ENCODE data around the gene SRC.

Gene SRC

DNA sequence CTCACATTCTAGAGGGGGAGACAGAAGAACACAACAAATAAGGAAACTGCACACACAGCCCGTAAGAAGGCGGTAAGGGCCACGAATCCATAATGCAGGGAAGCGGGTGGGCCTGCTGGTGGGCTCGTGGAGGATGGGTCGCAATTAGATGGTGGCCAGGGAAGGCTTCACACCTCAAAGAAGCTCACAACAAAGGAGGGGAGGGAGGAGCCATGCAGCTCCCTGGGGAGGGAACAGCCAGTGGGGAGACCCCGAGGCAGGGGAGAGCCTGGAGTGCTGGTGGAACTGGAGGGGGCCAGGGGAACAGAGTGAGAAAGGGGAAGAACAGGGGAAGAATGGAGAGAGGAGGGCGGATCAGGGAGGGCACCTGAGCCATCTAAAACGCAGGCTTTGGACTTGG lies 13.4 kb downstream of the SRC start:
- Histone ChIP-seq H3K36me3 (no peaks in the 10 kb centered on the region), H3K4me1 (ENCODE audit: control insufficient read depth in 1 of 2, insufficient read depth in 1 of 2, low read depth in 1 of 2, low read length in 1 of 2) (peaks cover 23 to 24% of the 10 kb centered on the region in 2 experiments), H3K27ac (no peak overlapping the region)

DNA sequence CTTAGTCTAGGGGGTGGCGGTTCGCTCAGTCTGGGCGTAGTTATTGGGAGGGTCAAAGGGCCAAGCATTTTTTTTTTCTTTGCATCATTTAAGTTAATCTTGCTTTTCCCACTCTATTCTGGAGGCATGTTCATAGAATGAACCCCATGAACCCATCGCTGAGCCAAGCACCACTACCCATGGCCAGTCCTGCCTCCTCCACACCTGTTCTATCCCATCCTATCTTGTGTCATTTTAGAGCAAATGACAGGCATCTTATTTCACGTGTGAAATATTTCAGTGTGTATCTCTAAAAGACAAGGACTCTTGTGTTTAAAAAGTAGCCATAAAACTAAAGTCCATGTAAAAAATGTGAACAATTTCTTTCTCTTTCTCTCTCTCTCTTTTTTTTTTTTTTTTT lies 13.9 kb downstream of the SRC start:
- Histone ChIP-seq H3K4me1 (ENCODE audit: control insufficient read depth in 1 of 2, insufficient read depth in 1 of 2, low read depth in 1 of 2, low read length in 1 of 2) (peaks cover 23 to 24% of the 10 kb centered on the region in 2 experiments), H3K36me3 (no peaks in the 10 kb centered on the region), H3K4me3 (ENCODE audit: low read depth in 1 of 2, low read length in 1 of 2) (no peak overlapping the region), H3K9me3 (no peaks in the 10 kb centered on the region), H3K27me3 (peaks cover 20% of the 10 kb centered on the region), H3K27ac (no peak overlapping the region)
- TF ChIP-seq, protein P1, sequence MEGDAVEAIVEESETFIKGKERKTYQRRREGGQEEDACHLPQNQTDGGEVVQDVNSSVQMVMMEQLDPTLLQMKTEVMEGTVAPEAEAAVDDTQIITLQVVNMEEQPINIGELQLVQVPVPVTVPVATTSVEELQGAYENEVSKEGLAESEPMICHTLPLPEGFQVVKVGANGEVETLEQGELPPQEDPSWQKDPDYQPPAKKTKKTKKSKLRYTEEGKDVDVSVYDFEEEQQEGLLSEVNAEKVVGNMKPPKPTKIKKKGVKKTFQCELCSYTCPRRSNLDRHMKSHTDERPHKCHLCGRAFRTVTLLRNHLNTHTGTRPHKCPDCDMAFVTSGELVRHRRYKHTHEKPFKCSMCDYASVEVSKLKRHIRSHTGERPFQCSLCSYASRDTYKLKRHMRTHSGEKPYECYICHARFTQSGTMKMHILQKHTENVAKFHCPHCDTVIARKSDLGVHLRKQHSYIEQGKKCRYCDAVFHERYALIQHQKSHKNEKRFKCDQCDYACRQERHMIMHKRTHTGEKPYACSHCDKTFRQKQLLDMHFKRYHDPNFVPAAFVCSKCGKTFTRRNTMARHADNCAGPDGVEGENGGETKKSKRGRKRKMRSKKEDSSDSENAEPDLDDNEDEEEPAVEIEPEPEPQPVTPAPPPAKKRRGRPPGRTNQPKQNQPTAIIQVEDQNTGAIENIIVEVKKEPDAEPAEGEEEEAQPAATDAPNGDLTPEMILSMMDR (IDR thresholded peaks at IDR 0.05), result no peak

More for the DNA sequence above, 13.4 kb downstream of the SRC start:
- H3K9me3 ChIP-seq, result no peaks in the 10 kb centered on the region
- H3K4me3 ChIP-seq (ENCODE audit: low read depth in 1 of 2, low read length in 1 of 2), result no peak overlapping the region
- H3K27me3 ChIP-seq, result peaks cover 25% of the 10 kb centered on the region
- TF ChIP-seq, protein P1 (IDR thresholded peaks at IDR 0.05), result no peak

DNA sequence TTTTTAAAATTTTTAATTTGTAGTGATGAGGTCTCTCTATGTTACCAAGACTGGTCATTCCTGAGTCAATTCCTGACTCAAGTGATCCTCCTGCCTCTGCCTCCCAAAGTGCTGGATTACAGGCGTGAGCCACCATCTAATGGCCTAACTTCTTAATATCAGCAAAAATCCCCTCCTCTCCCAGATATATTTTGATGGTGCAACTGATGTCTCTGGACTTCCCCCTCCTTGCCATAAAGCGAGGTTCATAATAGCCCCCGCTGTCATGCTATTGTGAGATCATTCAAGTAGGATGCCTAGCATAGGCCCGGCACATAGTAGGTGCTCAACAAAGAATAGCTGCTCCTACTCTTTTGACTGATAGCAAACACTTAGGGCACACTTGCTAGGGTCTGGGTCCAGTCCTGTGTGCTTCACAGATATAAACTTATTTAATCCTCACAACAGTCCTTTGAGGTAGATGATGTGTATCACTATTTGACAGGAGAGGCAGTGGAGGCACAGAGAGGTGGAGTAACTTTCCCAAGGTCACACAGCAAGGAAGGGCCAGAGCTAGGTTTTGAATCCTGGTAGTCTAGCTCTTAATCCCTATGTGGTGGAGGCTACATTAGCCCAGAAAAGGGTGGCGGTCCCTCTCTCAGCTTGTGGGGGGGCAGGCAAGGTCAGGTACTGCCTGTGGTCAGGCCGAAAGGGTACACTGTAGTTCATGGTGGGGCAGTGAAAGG lies 14.6 kb downstream of the SRC start:
- Histone ChIP-seq H3K27me3 (peaks cover 15% of the 10 kb centered on the region), H3K4me1 (ENCODE audit: control insufficient read depth in 1 of 2, insufficient read depth in 1 of 2, low read depth in 1 of 2, low read length in 1 of 2) (peaks cover 24 to 25% of the 10 kb centered on the region in 2 experiments), H3K36me3 (no peaks in the 10 kb centered on the region), H3K9me3 (no peaks in the 10 kb centered on the region), H3K4me3 (ENCODE audit: low read depth in 1 of 2, low read length in 1 of 2) (no peak overlapping the region), H3K27ac (no peak overlapping the region)
- TF ChIP-seq, protein P1 (IDR thresholded peaks at IDR 0.05), result no peak

DNA sequence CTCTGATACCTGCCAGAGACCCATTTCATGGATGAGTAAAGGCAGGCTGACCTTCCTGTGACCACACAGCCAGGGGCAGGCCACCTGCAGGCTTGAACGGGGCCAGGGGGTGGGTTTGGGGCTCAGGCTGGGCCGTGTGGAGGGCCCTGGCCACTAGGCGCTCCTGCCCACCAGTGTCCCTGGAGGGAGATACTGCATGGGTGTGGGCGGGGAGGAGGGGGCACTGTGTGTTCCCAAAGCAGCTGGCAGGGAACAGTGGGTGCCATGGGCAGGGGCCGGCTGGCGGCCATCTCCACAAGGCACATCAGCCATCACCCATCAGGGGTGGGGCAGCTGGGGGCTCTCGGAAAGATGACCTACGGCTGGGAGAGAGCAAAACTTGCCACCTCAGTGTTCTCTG lies 15.4 kb downstream of the SRC start:
- H3K9me3 ChIP-seq, result no peaks in the 10 kb centered on the region
- peaks cover 24 to 27% of the 10 kb centered on the region in 2 experiments for H3K4me1 ChIP-seq (ENCODE audit: control insufficient read depth in 1 of 2, insufficient read depth in 1 of 2, low read depth in 1 of 2, low read length in 1 of 2)
- H3K4me3 ChIP-seq (ENCODE audit: low read depth in 1 of 2, low read length in 1 of 2), result no peak overlapping the region
- H3K27me3 ChIP-seq, result peaks cover 15% of the 10 kb centered on the region
- no peaks in the 10 kb centered on the region for H3K36me3 ChIP-seq
- TF ChIP-seq, protein P1 (IDR thresholded peaks at IDR 0.05), result no peak
- no peak overlapping the region for H3K27ac ChIP-seq

DNA sequence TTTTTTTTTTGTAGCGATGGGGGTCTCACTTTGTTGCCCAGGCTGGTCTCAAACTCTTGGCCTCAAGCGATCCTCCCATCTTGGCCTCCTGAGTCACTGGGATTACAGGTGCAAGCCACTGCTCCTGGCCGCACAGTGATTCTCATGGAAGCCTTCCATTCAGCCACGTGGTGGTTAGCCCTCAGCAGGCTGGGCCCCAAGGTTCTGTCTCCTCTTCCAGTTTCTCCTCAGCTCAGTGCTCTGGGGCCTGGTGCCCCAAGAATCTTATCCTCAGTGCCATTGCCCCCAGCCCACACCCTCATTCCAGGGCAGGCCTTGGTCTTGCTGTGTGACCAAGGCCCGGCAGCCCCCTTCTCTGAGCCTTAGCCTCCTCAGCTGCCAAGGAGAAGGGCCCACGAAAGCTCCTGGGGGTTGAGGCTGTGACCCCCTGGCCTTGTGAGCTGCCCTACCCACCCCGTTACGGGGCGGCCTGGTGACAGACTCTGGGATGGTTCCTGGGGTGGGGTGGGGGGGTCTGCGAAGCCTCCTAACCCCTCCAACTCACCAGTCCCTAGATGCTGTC lies 16.4 kb downstream of the SRC start:
- Histone ChIP-seq H3K4me3 (ENCODE audit: low read depth in 1 of 2, low read length in 1 of 2) (no peak overlapping the region), H3K27ac (no peak overlapping the region), H3K27me3 (peaks cover 15% of the 10 kb centered on the region), H3K4me1 (ENCODE audit: control insufficient read depth in 1 of 2, insufficient read depth in 1 of 2, low read depth in 1 of 2, low read length in 1 of 2) (peaks cover 21 to 22% of the 10 kb centered on the region in 2 experiments), H3K9me3 (no peaks in the 10 kb centered on the region), H3K36me3 (no peaks in the 10 kb centered on the region)
- TF ChIP-seq, protein P1 (IDR thresholded peaks at IDR 0.05), result no peak
